ENCODE data around the gene GDA. TPM values are rescaled to one million over a fixed set of nuclear protein-coding genes. Genes with fewer than 3 reads are reported as not detected.
"Not testable (repeated sequence)": the region's sequence is repeated elsewhere in the genome, so short reads cannot be mapped to it uniquely, and the experiment has no call there.

The GDA gene
- total RNA-seq, 1 donor from 2014 or later, result 6.6 TPM

- DNase-seq (ENCODE audit: low spot score), result no peak
Observed at GRCh38 chr9:72205513-72205912, 56.3 kb downstream of the GDA start.

GRCh38 chr9:72207278-72207677 lies 58.0 kb downstream of the GDA start:
- DNase-seq (ENCODE audit: low spot score), result no peak

DNA sequence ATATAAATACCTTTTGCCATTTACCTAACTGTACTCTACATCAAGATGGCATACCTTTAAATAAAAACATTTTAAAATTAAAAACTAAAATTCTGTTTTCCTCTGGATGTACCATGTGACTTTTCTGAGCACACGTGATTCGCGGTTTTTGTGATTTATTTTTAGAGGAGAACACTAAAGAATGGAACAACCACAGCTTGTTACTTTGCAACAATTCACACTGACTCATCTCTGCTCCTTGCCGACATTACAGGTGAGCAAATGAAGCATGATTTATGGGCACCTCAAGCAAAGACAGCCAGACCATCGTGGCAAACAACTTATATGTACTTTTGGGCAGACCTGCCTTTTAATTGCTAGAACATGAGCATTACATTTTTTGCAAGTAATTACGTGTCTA lies 61.3 kb downstream of the GDA start:
- no peak for DNase-seq (ENCODE audit: low spot score)

DNA sequence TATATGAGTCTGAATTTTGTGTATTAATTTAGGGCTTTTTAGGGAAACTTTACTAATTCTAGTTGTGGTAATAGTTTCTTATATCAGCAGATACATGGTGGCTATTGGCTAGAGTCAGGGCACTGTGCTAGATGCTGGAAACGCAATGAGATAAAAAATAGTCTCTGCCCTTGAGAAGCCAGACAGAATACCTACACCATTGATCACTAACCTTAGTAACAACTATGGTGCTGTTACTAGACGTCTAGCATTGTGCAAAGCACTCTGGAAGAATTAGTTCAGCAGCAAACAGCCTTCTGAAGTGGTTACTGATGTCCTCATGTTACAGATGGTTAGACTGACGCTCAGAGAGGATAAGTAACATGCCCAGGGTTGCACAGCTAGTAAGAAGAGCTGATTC lies 61.8 kb downstream of the GDA start:
- no peak for DNase-seq (ENCODE audit: low spot score)

GRCh38 chr9:72213906-72214305 lies 64.7 kb downstream of the GDA start:
- no peak for DNase-seq (ENCODE audit: low spot score)

DNA sequence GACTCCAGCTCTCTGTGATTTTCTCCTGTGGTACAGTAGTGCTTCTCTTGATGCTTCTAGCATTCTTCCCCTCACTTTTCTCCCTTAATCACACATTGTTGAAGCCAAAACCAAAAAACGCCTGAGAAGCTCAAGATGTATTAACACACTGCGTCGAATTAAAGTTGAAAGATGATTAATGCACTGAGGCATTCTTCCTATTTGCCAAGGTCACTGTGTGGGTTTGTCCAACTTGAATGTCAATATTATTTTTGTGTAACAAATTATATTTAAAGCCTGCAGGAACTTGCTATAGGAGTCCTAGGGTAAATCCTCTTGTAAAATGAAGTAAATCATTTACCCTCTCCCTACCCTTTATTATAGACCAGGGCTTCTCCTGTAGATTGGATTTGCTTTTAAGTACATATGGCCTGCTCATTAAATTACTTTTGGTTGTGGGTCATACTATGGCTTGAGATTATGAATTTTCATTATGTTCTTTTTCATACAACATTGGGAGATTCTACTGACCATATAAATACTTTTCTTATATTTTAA lies 68.1 kb downstream of the GDA start:
- DNase-seq (ENCODE audit: low spot score), result no peak

GRCh38 chr9:72220589-72220988 lies 71.3 kb downstream of the GDA start:
- no peak for DNase-seq (ENCODE audit: low spot score)

GRCh38 chr9:72226146-72226812 lies 77.0 kb downstream of the GDA start:
- no peak for DNase-seq (ENCODE audit: low spot score)

DNA sequence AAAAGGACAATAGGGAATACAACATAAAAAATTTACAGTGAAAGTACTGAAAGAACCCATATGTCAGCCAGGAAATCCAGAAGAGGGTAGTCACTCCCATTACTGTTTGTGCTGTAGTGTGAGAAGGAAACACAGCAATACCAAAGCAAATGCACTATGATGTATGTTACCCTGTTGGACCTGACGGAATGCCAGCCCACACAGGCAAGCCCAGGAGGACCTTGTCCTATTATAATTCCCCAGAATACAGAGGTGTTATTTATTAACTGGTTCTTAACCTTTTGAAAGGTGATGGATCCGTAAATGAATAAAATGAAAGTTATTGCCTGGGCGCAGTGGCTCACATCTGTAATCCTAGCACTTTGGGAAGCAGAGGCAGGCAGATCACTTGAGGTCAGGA lies 79.0 kb downstream of the GDA start:
- no peak for DNase-seq (ENCODE audit: low spot score)

GRCh38 chr9:72232778-72233177 lies 83.5 kb downstream of the GDA start:
- no peak for DNase-seq (ENCODE audit: low spot score)

DNA sequence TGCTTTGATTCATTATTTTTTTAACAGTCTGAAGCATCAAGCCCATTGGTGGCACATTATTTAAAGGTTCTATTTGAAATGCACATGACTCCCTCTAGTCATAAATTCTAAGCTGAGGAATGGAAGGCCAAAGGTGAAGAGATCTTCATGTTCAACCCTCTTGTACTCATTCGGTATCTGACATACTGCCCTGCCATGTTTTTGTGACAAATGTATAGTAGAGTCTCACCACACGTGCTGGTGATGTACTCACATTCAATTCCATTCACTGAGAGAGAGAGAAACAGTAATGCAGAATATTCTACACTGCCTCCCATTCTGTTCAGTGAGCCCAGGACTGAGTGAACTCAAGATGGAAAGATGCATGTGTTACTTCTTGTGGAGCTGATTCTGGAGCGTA lies 98.3 kb downstream of the GDA start:
- no peak for DNase-seq (ENCODE audit: low spot score)

DNA sequence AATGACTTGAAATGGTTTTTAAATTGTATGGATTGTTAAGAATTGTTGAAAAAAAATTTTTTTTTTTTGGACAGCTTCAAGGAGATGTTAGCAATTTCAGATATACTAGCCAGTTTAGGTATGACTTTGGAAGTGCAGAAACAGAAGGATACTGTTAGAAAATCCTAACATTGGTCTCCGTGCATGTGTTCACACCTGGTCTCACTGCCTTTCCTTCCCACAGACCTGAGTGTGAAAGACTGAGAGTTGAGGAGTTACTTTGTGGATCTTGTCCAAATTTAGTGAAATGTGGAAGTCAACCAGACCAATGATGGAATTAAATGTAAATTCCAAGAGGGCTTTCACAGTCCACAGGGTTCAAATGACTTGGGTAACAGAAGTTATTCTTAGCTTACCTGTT lies 102.3 kb downstream of the GDA start:
- DNase-seq (ENCODE audit: low spot score), result no peak

GRCh38 chr9:72254901-72255545 lies 105.8 kb downstream of the GDA start:
- no peak for DNase-seq (ENCODE audit: low spot score)

DNA sequence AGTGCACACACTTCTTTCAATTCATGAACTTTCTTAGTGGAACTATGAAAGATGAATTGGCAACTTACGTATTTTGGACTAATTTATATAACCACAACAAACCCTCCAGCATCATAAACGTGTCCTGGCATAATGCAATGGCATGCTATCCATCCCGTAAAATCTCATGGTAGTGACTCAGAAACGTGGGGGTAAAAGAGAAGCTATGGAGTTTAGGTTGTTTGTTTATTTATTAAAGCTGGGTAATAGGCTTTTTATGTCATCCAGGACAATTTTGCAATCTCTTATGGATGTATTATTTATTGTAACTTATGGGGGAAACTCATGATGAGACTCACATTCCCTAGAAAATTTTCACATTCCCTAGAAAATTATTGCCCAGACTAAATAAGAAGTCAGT lies 106.3 kb downstream of the GDA start:
- no peak for DNase-seq (ENCODE audit: low spot score)

DNA sequence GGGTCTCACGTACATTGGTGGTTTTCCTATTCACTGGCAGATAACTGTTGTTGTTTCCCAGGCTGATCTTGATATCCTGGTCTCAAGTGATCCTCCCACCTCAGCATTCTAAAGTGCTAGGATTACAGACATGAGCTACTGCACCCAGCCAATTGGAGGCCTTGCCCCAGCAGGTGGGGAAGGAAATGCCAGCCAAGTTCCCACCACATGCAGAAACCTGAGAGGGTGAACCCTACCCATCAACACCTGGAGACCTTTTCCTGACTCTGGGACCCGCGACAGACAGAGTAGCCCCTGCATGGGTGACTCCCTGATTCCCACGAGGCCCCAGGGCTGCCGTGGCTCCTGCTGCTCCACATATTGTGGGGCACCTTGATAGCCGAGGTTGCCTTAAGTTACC lies 107.7 kb downstream of the GDA start:
- no peak for DNase-seq (ENCODE audit: low spot score)

- DNase-seq (ENCODE audit: low spot score), result no peak
Observed at GRCh38 chr9:72257814-72258213, 108.6 kb downstream of the GDA start.

DNA sequence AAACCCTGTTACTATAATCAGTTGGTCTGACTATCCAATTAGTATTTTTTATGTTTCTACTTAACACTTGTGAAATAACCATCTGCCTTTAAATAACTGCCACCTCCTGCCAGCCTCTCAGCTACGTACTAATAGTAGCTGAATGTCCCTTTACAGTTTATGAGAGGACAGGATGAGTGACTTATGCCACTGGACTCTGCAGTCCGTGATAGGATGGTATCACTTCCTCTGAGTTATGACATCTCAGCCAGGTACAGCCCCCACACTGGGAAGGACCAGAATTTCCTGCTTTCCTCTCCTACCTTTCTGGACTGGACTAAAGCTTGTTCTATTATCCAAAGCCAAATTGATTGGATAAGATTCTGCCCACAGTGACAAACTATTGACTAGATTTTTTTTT lies 112.8 kb downstream of the GDA start:
- DNase-seq (ENCODE audit: low spot score), result no peak

GRCh38 chr9:72263572-72263971 lies 114.3 kb downstream of the GDA start:
- no peak for DNase-seq (ENCODE audit: low spot score)

DNA sequence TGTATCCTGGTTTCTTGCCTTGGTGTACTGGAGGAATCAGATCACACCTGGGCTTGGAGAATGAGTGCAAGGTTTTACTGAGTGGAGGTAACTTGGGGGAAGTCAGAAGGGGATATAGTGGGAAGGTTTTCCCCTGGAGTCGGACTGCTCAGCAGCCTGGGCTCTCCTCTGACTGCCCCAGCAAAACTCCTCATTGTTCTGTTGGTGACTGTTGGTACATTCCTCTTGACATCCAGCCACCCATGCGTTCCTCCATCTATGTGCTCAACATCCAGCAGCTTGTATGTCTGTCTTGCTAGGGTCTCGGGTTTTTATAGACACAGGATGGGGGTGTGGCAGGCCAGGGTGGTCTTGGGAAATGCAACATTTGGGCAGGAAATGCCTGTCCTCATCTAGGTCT lies 119.7 kb downstream of the GDA start:
- DNase-seq (ENCODE audit: low spot score), result no peak

GRCh38 chr9:72270359-72270758 lies 121.1 kb downstream of the GDA start:
- DNase-seq (ENCODE audit: low spot score), result not testable (repeated sequence)

- DNase-seq (ENCODE audit: low spot score), result peak; percentile 62
Observed at GRCh38 chr9:72271613-72272478, 122.6 kb downstream of the GDA start.

- DNase-seq (ENCODE audit: low spot score), result no peak
Observed at GRCh38 chr9:72274441-72274840, 125.2 kb downstream of the GDA start.

GRCh38 chr9:72274916-72275315 lies 125.7 kb downstream of the GDA start:
- no peak for DNase-seq (ENCODE audit: low spot score)

Measured in ureter (tissue), 1 donor.